Fibroblast of villous mesenchyme (primary cell): Measurements from ENCODE around the gene ZFP64. TPM values are rescaled to one million over a fixed set of nuclear protein-coding genes. Genes with fewer than 3 reads are reported as not detected.
A peak's percentile ranks its signal among the peaks of the same experiment; 100 is the strongest.

Experiments
- DNase-seq: peaks from one replicate; pipeline ENCODE4 v3.0.0-alpha.2; 2010; ENCODE audit warnings: low read depth
- H3K4me3 ChIP-seq: 2 replicates; pipeline ENCODE4 v1.5.1; 2011; ENCODE audit warnings: low read depth, mild to moderate bottlenecking, low read length
- total RNA-seq: library from RNA; depleted of rRNA; stranded (reverse); fragments of >200 nt; gene quantifications from 2 replicates; pipeline ENCODE4 v1.2.3, GENCODE V29; 2012
- TF ChIP-seq, protein P1 (sequence below): IDR thresholded peaks from 2 replicates; pipeline ENCODE4 v1.5.1; 2012; ENCODE audit warnings: low read depth, mild to moderate bottlenecking, low read length; ENCODE audit not compliant: insufficient read depth

The ZFP64 gene
- total RNA-seq, 1 donor: 28.5 TPM

DNA sequence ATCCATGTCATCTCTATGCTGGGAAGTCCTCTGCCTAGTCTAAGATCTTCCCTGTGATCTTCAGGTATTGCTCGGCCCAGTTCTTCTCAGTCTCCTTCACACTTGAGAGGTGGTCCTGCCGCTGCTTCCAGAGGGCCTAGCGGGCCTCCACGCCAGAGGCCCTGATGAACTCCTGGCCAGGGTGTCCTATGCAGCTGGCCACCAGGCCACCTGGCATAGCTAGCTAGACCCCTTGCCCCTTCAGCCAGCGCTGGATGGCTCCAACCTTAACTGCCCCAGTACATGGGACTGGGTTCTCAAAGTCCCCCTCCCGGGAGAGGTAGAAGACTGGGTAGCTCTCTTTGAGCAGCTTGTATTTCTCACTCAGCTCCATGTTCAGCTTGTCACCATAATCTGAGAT lies 81.1 kb downstream of the ZFP64 start:
- no peak for DNase-seq
- H3K4me3 ChIP-seq: no peak overlapping the region
- TF ChIP-seq, protein P1, sequence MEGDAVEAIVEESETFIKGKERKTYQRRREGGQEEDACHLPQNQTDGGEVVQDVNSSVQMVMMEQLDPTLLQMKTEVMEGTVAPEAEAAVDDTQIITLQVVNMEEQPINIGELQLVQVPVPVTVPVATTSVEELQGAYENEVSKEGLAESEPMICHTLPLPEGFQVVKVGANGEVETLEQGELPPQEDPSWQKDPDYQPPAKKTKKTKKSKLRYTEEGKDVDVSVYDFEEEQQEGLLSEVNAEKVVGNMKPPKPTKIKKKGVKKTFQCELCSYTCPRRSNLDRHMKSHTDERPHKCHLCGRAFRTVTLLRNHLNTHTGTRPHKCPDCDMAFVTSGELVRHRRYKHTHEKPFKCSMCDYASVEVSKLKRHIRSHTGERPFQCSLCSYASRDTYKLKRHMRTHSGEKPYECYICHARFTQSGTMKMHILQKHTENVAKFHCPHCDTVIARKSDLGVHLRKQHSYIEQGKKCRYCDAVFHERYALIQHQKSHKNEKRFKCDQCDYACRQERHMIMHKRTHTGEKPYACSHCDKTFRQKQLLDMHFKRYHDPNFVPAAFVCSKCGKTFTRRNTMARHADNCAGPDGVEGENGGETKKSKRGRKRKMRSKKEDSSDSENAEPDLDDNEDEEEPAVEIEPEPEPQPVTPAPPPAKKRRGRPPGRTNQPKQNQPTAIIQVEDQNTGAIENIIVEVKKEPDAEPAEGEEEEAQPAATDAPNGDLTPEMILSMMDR: no peak

DNA sequence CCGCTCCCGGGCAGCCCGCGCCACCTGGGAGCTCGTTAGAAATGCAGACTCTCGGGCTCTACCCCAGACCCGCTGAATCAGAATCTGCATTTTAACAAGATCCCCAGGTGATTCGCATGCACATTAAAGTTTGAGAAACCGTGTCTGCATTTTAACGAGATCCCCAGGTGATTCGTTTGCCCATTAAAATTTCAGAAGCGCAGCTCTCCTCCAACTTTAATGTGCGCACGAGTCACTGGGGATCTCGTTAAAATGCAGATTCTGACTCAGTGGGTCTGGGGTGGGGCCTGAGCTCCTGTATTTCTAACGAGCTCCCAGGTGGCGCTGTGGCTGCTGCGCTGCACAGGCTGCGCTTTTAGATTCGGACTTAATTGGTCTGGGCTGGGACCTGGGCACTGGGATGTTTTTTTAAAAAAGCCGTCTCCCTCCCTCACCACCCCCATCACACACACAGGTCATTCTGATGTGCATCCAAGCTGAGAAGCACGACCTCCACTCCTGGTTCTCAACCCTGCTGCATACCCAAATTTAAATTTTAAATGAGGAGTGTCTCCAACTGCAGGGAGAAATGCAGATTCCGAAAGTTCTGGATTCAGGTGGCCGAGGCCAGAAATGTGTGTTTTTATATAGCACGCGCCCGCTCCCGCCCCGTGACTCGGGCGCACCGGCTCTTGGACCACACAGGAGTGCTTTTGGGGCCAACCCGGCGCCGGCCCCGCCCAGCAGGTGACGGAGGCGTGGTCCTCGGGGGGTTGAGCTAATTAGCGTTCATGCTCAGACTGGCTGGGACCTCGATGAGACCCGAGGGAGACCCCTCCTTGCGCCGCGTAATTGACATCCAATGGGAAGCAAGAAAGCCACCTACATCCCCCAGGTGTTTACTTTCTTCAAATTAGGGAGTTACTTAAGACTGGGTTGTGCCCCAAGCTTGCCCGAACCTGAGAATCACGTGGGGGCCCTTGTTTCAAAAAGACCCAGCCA lies 85.8 kb downstream of the ZFP64 start:
- DNase-seq: peak; percentile 36
- H3K4me3 ChIP-seq: peak overlapping the region; percentile 56

DNA sequence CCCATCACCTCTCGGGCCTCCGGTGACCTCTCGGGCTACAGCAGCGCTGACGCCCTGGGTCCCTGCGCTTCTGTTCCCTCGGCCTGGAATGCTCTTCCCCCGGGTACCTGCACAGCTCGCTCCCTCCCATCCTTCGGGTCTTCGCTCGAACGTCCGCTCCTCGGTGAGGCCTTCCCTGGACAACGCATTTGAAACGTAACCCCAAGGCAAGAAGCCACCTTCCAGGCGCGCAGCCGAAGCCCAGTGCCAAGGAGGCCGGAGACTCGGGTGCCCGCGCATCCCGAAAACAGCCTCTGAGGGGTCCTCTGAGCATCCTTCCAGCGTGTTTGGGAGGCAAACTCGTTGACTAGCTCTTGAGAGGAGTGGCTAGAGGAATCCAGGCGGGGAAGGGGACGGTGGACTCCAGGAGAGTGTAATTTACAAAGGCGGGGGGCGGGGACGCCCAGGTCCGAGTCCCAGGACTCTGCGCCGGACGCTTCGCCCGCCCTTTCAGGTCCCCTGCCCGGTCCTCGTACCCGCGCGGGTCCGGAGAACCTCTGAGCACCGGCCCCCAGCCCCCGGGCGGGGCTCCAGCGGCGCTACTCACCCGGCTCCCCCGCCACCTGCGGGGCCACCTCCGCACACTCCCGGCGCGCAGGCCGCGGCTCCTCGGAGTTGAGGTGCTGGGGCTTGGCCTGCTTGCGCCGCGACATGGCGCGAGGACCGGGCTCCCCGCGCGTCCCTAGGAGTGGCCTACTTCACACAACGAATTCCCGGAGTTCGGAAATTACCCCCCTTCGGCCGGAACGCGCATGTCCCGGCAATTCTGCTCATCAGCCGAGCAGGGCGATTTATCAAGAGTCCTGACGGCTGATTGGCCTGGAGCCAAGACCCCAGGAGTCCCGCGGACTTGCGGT lies 86.8 kb downstream of the ZFP64 start:
- TF ChIP-seq, protein P1: no peak
- peak overlapping the region; percentile 56 for H3K4me3 ChIP-seq
- DNase-seq: peak; percentile 18

More for the DNA sequence above, 85.8 kb downstream of the ZFP64 start:
- TF ChIP-seq, protein P1: peak; percentile 34

DNA sequence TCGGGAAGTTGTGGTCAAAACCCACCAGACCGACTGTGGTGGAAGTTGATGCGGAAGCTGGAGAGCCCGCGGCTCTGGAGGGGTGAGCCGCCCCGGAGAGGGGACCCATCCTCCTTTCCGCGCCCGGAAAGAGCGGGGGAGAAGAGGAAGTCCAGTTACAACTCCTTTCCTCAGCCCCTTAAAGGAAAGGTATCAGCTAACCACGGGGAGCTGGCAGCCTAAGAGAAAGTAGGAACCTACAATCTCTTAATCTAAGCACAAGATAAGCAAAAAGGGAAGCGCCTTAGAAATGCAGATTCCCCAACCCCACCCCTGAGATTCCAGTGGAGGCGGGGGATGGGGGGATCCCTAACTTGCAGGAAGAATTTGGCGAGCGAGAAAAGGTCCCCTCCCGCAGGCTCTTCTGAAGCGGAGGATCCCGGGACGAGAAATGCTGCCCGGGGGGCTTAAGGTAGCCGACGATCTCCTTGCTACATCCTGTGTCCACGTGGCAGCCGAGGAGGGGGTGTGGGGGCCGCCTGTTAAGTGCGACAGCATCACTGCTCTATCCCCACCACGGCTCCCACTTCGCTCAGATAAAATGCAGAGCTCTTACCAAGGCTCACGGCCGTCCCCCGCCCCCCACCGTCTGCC lies 87.5 kb downstream of the ZFP64 start:
- TF ChIP-seq, protein P1: no peak
- peak overlapping the region; percentile 56 for H3K4me3 ChIP-seq
- peak; percentile 8 for DNase-seq

DNA sequence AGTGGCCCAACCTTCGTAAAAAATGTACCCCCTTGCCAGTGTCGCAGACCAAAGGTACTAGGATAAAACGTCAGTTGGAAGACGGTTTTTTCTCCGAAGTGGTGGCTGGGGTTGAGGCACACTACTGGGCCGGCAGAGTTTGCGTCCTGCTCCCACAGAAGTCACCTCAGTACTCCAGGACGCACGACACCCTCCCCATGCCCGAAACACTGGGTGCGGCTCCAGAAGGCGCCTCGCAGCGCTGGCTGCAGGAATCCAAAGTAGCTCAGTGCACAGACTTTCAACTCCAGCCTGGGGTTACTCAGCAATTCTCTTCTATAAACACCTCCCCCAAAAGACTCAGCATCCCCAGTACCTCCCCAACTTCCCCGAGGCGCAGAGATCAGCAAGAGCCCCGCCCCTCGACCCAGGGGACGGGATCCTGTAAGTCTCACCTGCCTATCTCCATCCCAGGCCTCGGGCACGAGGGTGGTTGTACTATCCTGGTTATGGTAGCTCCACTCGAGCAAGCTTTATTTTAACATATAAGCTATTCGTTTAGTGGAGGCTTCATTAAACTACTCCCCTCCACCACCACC lies 88.2 kb downstream of the ZFP64 start:
- peak overlapping the region; percentile 56 for H3K4me3 ChIP-seq
- peak; percentile 6 for DNase-seq
- TF ChIP-seq, protein P1: no peak

DNA sequence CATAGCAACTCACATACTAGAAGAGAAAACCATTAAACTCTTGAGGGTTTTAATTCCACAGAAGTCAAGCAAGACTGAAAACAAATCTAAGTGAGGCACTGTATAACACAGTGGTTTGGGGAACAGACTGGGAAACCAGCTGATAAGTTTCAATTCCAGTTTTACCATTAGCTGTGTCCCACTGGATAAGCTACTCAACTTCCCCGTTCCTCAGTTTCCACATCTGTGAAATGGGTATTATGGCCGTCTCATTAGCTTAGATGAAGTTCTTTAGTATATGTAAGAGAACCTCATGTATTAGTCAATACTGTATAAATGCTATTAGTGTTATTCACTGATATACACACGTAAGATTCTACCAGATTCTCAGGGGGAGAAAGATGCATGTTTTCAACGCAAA lies 89.0 kb downstream of the ZFP64 start:
- H3K4me3 ChIP-seq: no peak overlapping the region
- TF ChIP-seq, protein P1: no peak
- DNase-seq: no peak
